Muscle layer of colon (tissue), 2 donors: ENCODE data around the gene EIF4H.
A peak's percentile ranks its signal among the peaks of the same experiment; 100 is the strongest.

Source experiments
- H3K27ac ChIP-seq: one replicate; pipeline ENCODE4 v1.7.0; 2013; ENCODE audit warnings: low read depth, mild to moderate bottlenecking, low read length, moderate library complexity
- H3K27me3 ChIP-seq, 2 donors: one replicate each; pipeline ENCODE4 v1.7.0; 2013; ENCODE audit warnings: low read length in 2 of 2, mild to moderate bottlenecking in 2 of 2; ENCODE audit not compliant: insufficient read depth in 2 of 2, control insufficient read depth in 1 of 2
- H3K36me3 ChIP-seq: one replicate; pipeline ENCODE4 v1.7.0; 2013; ENCODE audit warnings: mild to moderate bottlenecking, low read length; ENCODE audit not compliant: insufficient read depth
- H3K4me1 ChIP-seq: one replicate; pipeline ENCODE4 v1.7.0; 2013; ENCODE audit warnings: mild to moderate bottlenecking, low read length; ENCODE audit not compliant: insufficient read depth
- H3K4me3 ChIP-seq, 2 donors: one replicate each; pipeline ENCODE4 v1.7.0; 2013; ENCODE audit warnings: low read length in 2 of 2, low read depth in 1 of 2, mild to moderate bottlenecking in 1 of 2, moderate library complexity in 1 of 2
- H3K9ac ChIP-seq: one replicate; pipeline ENCODE4 v1.7.0; 2013; ENCODE audit warnings: low read length
- H3K9me3 ChIP-seq: one replicate; pipeline ENCODE4 v1.7.0; 2013; ENCODE audit warnings: mild to moderate bottlenecking, low read length
- donor health status: abdominal sarcoma.
- donor health status: Adenocarcinoma of cecum.

EIF4H gene

GRCh38 chr7:74173866-74174605 lies at the start of gene EIF4H:
TSS of gene EIF4H (plus strand) at chr7:74174356. CDS start at chr7:74174384, 28 bp downstream.
- H3K27me3 ChIP-seq = no peaks in the 10 kb centered on the region
- H3K27ac ChIP-seq = peak within 1 kb of the TSS; percentile 94
- H3K4me3 ChIP-seq = peak within 1 kb of the TSS; percentile 89 to 96
- no peaks in the 10 kb centered on the region for H3K36me3 ChIP-seq
- H3K9ac ChIP-seq = peak within 1 kb of the TSS; percentile 89
- H3K4me1 ChIP-seq = peaks cover 38% of the 10 kb centered on the region
- H3K9me3 ChIP-seq = no peaks in the 10 kb centered on the region

DNA sequence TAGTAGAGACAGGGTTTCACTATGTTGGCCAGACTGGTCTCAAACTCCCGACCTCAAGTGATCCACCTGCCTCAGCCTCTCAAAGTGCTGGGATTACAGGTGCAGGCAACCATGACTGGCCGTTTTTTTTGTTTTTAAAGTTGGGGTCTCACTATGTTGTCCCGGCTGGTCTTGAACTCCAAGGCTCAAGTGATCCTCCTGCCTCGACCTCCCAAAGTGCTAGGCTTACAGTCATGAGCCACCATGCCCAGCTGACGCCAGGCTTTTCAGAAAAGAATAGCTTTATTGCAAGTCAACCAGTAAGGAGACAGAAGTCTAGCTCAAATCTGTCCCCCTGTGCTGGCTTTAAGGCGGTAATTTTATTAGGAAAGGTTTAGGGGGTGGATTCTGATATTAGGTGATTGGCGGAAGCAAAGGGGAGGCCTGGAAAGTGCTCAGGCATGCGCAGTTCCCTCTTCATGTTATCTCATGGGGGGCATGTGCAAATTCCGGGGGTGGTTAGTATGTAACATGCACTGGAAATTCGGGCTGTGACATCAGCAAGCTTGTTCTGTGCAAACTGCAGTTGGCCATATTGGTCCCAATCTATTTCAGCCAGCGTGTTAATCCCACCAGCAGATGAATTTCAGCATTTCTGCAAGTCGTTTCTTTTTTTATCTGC lies 47.8 kb upstream of the EIF4H start:
- Histone ChIP-seq H3K9ac (no peak overlapping the region), H3K36me3 (no peaks in the 10 kb centered on the region), H3K9me3 (no peaks in the 10 kb centered on the region), H3K4me1 (peaks cover 4% of the 10 kb centered on the region), H3K27me3 (no peaks in the 10 kb centered on the region), H3K4me3 (no peak overlapping the region), H3K27ac (no peak overlapping the region)

DNA sequence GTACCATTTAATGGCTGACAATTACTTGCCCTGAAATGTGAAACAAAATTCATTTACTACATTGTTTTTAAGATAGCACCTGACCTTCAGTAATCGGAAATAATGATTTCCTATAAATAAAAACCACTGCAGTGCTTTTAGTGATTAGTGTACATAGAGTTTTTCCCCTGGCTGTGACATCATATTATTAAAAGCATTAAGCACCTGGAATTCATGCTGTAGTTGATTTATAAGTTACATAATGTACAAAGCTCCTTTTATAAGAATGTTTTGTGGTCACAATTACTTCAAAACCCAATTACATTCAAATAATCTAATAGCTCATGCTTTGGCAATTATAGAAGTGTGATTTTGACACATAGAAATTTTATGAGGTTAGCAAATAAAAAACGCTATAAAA lies 44.3 kb upstream of the EIF4H start:
- peaks cover 4% of the 10 kb centered on the region for H3K4me1 ChIP-seq
- H3K36me3 ChIP-seq = no peaks in the 10 kb centered on the region
- H3K9me3 ChIP-seq = no peaks in the 10 kb centered on the region
- H3K27me3 ChIP-seq = no peaks in the 10 kb centered on the region
- no peak overlapping the region for H3K27ac ChIP-seq
- no peak overlapping the region for H3K4me3 ChIP-seq
- H3K9ac ChIP-seq = no peak overlapping the region

- Histone ChIP-seq H3K27ac (no peak overlapping the region), H3K4me3 (no peak overlapping the region), H3K27me3 (no peaks in the 10 kb centered on the region), H3K36me3 (no peaks in the 10 kb centered on the region), H3K9ac (no peak overlapping the region), H3K9me3 (no peaks in the 10 kb centered on the region), H3K4me1 (peaks cover 4% of the 10 kb centered on the region)
These were observed 43.6 kb upstream of the EIF4H start for GRCh38 chr7:74130518-74130917.

DNA sequence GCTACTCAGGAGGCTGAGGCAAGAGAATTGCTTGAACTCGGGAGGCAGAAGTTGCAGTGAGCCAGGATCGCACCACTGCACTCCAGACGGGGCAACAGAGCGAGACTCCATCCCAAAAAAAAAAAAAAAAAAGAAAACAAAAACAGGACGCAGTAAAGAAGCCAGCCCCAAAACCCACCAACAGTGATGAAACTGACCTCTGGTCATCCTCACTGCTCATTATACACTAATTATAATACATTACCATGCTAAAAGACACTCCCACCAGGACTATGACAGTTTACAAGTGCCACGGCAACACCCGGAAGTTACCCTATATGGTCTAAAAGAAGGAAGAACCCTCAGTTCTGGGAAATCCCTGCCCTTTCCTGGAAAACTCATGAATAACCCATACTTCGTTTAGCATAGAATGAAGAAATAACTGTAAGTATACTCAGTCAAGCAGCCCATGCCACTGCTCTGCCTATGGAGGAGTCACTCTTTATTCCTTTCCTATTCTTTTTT lies 40.0 kb upstream of the EIF4H start:
- Histone ChIP-seq H3K9ac (no peak overlapping the region), H3K4me1 (peaks cover 4% of the 10 kb centered on the region), H3K9me3 (no peaks in the 10 kb centered on the region), H3K36me3 (no peaks in the 10 kb centered on the region), H3K27me3 (no peaks in the 10 kb centered on the region), H3K4me3 (no peak overlapping the region), H3K27ac (no peak overlapping the region)

DNA sequence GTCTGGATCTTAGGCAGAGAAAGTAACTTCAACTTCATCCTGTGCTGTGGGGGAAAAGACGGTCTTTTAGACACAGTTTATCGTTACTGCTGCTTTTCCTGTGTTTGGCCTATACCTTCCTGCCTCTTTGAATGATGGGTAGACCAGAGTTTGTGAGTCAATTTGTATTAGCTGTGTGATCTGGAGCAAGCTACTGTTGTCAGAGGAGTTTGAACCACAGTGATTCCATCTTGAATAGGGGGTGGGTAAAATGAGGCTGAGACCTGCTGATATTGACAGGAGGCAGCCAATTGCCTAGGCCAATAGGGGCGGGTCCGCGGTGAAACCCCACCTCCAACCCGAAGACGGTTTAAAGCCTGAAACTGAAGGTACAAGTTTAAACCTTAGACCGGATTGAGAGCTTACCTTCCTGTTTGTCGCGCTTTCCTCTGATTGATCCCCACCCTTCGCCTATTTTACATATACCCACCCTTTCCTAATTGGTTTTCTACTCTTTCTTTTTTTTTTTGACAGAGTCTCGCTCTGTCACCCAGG lies 35.8 kb upstream of the EIF4H start:
- Histone ChIP-seq H3K9me3 (no peaks in the 10 kb centered on the region), H3K27me3 (no peaks in the 10 kb centered on the region), H3K4me1 (no peaks in the 10 kb centered on the region), H3K36me3 (no peaks in the 10 kb centered on the region), H3K4me3 (no peak overlapping the region), H3K27ac (no peak overlapping the region), H3K9ac (no peak overlapping the region)

- Histone ChIP-seq H3K4me1 (no peaks in the 10 kb centered on the region), H3K9ac (no peak overlapping the region), H3K36me3 (no peaks in the 10 kb centered on the region), H3K27me3 (no peaks in the 10 kb centered on the region), H3K9me3 (no peaks in the 10 kb centered on the region), H3K27ac (no peak overlapping the region), H3K4me3 (no peak overlapping the region)
These were observed 35.0 kb upstream of the EIF4H start for GRCh38 chr7:74138945-74139843.

DNA sequence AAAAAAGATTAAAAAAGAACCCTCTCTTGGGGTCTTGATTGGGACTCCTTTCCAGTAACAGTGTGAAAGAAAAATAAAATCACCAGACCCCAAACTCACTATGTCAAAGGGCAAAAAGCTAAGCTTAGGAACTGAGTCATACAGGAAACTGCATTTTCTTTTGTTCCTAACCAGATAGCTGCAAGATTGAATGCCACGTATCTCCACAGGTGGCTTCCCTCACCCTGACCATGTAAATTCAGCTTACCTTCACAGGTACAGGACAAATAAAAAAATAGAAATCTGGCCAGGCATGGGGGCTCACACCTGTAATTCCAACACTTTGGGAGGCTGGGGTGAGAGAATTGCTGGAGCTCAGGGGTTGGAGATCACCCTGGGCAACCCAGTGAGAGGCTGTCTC lies 32.5 kb upstream of the EIF4H start:
- no peak overlapping the region for H3K9ac ChIP-seq
- no peak overlapping the region for H3K27ac ChIP-seq
- no peaks in the 10 kb centered on the region for H3K9me3 ChIP-seq
- H3K4me1 ChIP-seq = no peaks in the 10 kb centered on the region
- H3K36me3 ChIP-seq = no peaks in the 10 kb centered on the region
- no peaks in the 10 kb centered on the region for H3K27me3 ChIP-seq
- H3K4me3 ChIP-seq = no peak overlapping the region

- Histone ChIP-seq H3K4me3 (no peak overlapping the region), H3K27ac (no peak overlapping the region), H3K4me1 (no peaks in the 10 kb centered on the region), H3K27me3 (no peaks in the 10 kb centered on the region), H3K36me3 (no peaks in the 10 kb centered on the region), H3K9ac (no peak overlapping the region), H3K9me3 (no peaks in the 10 kb centered on the region)
These were observed 30.8 kb upstream of the EIF4H start for GRCh38 chr7:74143383-74143782.

DNA sequence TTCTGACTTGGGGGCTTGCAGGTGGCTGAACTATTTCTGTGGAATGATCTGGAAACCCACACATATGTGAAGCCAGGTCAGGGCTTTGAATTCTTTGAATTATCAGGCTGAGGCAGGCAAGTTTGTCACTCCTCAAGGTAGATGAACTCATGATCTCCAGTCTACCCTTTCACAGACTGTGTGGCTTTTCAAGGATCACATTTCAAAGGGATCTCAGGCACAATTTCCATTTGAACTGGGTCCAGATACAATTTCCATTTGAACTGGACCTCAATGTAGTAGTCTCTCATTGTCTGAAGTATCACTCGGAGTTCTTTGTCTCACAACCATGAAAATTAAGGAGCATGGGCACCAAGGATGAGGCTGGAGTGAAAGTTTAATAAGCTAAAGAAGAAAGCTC lies 25.7 kb upstream of the EIF4H start:
- Histone ChIP-seq H3K27me3 (no peaks in the 10 kb centered on the region), H3K4me1 (no peaks in the 10 kb centered on the region), H3K27ac (no peak overlapping the region), H3K9ac (no peak overlapping the region), H3K36me3 (no peaks in the 10 kb centered on the region), H3K4me3 (no peak overlapping the region), H3K9me3 (no peaks in the 10 kb centered on the region)

GRCh38 chr7:74149071-74149470 lies 25.1 kb upstream of the EIF4H start:
- Histone ChIP-seq H3K4me1 (no peaks in the 10 kb centered on the region), H3K9ac (no peak overlapping the region), H3K27ac (no peak overlapping the region), H3K36me3 (no peaks in the 10 kb centered on the region), H3K9me3 (no peaks in the 10 kb centered on the region), H3K27me3 (no peaks in the 10 kb centered on the region), H3K4me3 (no peak overlapping the region)
